ENCODE data around the gene LMBR1L. TPM values are rescaled to one million over a fixed set of nuclear protein-coding genes. Genes with fewer than 3 reads are reported as not detected.
A peak's percentile ranks its signal among the peaks of the same experiment; 100 is the strongest.

The LMBR1L gene
- total RNA-seq, 1 donor from 2014 or later = 160 TPM

GRCh38 chr12:49059299-49060171 lies 51.1 kb downstream of the LMBR1L start:
- H3K4me1 Mint-ChIP-seq = peaks cover 47% of the 10 kb centered on the region
- H3K4me3 Mint-ChIP-seq = peak overlapping the region; percentile 96
- H3K36me3 Mint-ChIP-seq = peaks cover 7% of the 10 kb centered on the region
- TF ChIP-seq CTCF (IDR thresholded peaks at IDR 0.05; ENCODE audit: unreplicated experiment) = no peak
- no peaks in the 10 kb centered on the region for H3K27me3 Mint-ChIP-seq (ENCODE audit: low read depth)
- H3K9me3 Mint-ChIP-seq = no peaks in the 10 kb centered on the region
- DNase-seq (ENCODE audit: low spot score in 2 of 2, unreplicated experiment in 2 of 2) = peak in 1 of 2 experiments; percentile 69
- H3K27ac Mint-ChIP-seq = peak overlapping the region; percentile 95

GRCh38 chr12:49059045-49059298 lies 51.7 kb downstream of the LMBR1L start:
- H3K9me3 Mint-ChIP-seq = no peaks in the 10 kb centered on the region
- no peaks in the 10 kb centered on the region for H3K27me3 Mint-ChIP-seq (ENCODE audit: low read depth)
- H3K4me1 Mint-ChIP-seq = peaks cover 45% of the 10 kb centered on the region
- peak overlapping the region; percentile 95 for H3K27ac Mint-ChIP-seq
- no peak for TF ChIP-seq CTCF (IDR thresholded peaks at IDR 0.05; ENCODE audit: unreplicated experiment)
- DNase-seq (ENCODE audit: low spot score in 2 of 2, unreplicated experiment in 2 of 2) = no peak
- peaks cover 7% of the 10 kb centered on the region for H3K36me3 Mint-ChIP-seq
- H3K4me3 Mint-ChIP-seq = peak overlapping the region; percentile 96

- DNase-seq (ENCODE audit: low spot score in 2 of 2, unreplicated experiment in 2 of 2) = no peak
- H3K4me1 Mint-ChIP-seq = peaks cover 45% of the 10 kb centered on the region
- H3K27me3 Mint-ChIP-seq (ENCODE audit: low read depth) = no peaks in the 10 kb centered on the region
- H3K27ac Mint-ChIP-seq = peak overlapping the region; percentile 95
- H3K9me3 Mint-ChIP-seq = no peaks in the 10 kb centered on the region
- H3K4me3 Mint-ChIP-seq = peak overlapping the region; percentile 96
- H3K36me3 Mint-ChIP-seq = peaks cover 7% of the 10 kb centered on the region
- no peak for TF ChIP-seq CTCF (IDR thresholded peaks at IDR 0.05; ENCODE audit: unreplicated experiment)
Measured at GRCh38 chr12:49058366-49059044, 52.1 kb downstream of the LMBR1L start.

GRCh38 chr12:49057888-49058287 lies 52.8 kb downstream of the LMBR1L start:
- no peak for DNase-seq (ENCODE audit: low spot score in 2 of 2, unreplicated experiment in 2 of 2)
- Mint-ChIP-seq H3K27ac (peak overlapping the region; percentile 95), H3K4me3 (peak overlapping the region; percentile 96), H3K4me1 (peaks cover 45% of the 10 kb centered on the region), H3K27me3 (ENCODE audit: low read depth) (no peaks in the 10 kb centered on the region), H3K9me3 (no peaks in the 10 kb centered on the region), H3K36me3 (peaks cover 11% of the 10 kb centered on the region)
- no peak for TF ChIP-seq CTCF (IDR thresholded peaks at IDR 0.05; ENCODE audit: unreplicated experiment)

GRCh38 chr12:49055978-49056754 lies 54.5 kb downstream of the LMBR1L start:
- Mint-ChIP-seq H3K4me1 (peaks cover 41% of the 10 kb centered on the region), H3K9me3 (no peaks in the 10 kb centered on the region), H3K36me3 (peaks cover 21% of the 10 kb centered on the region), H3K27me3 (ENCODE audit: low read depth) (no peaks in the 10 kb centered on the region), H3K27ac (peak overlapping the region; percentile 81), H3K4me3 (peak overlapping the region; percentile 96)
- DNase-seq (ENCODE audit: low spot score in 2 of 2, unreplicated experiment in 2 of 2) = no peak
- TF ChIP-seq CTCF (IDR thresholded peaks at IDR 0.05; ENCODE audit: unreplicated experiment) = no peak

All from mesothelial cell of epicardium (in vitro differentiated cells).